Peyer's patch (tissue), 4 donors: Measurements from ENCODE around the gene B3GNT4. TPM values are rescaled to one million over a fixed set of nuclear protein-coding genes. Genes with fewer than 3 reads are reported as not detected.
"Not testable (repeated sequence)": the region's sequence is repeated elsewhere in the genome, so short reads cannot be mapped to it uniquely, and the experiment has no call there.

Experiments
- DNase-seq, 3 donors: peaks; one replicate each; pipeline ENCODE4 v3.0.0-alpha.2; 2017 to 2019
- H3K27ac ChIP-seq, 4 donors: fragments of 200-600 bp; sonication (generic); one replicate each; pipeline ENCODE4 v1.5.1; 2016 to 2019
- H3K27me3 ChIP-seq, 2 donors: fragments of 200-600 bp; sonication (generic); one replicate each; pipeline ENCODE4 v1.5.1; 2019
- H3K36me3 ChIP-seq, 3 donors: fragments of 200-600 bp; sonication (generic); one replicate each; pipeline ENCODE4 v1.5.1; 2016 to 2019
- H3K4me1 ChIP-seq, 4 donors: fragments of 200-600 bp; sonication (generic); one replicate each; pipeline ENCODE4 v1.5.1; 2016 to 2019
- H3K4me3 ChIP-seq, 4 donors: fragments of 200-600 bp; sonication (generic); 1 replicate in 3 of 4; 2 replicates in 1 of 4; pipeline ENCODE4 v1.5.1; 2016 to 2019; ENCODE audit warnings: mild to moderate bottlenecking in 1 of 4
- H3K9me3 ChIP-seq, 4 donors: fragments of 200-600 bp; sonication (generic); one replicate each; pipeline ENCODE4 v1.5.1; 2016 to 2019; ENCODE audit warnings: mild to moderate bottlenecking in 1 of 4
- CTCF ChIP-seq, 6 experiments: fragments of 450-650 bp in 4 of 6; fragments of 200-600 bp in 2 of 6; sonication (generic) in 1 of 6; IDR thresholded peaks; one replicate each; pipeline ENCODE4 v1.5.1; 2017 to 2019; ENCODE audit warnings: antibody characterized with exemption in 6 of 6, mild to moderate bottlenecking in 3 of 6, moderate library complexity in 1 of 6
- POLR2A ChIP-seq, 2 donors: fragments of 450-650 bp; IDR thresholded peaks; one replicate each; pipeline ENCODE4 v1.5.1; 2017; ENCODE audit warnings: antibody characterized with exemption in 2 of 2, mild to moderate bottlenecking in 2 of 2, moderate library complexity in 2 of 2
- total RNA-seq, 4 donors: library from RNA; depleted of rRNA; stranded (reverse); fragments of >200 nt; gene quantifications; one replicate each; pipeline ENCODE4 v1.1.0, GENCODE V29; 2016

Gene B3GNT4
- total RNA-seq, 4 donors from 2014 or later: 0.70 TPM; not detected in 3

DNA sequence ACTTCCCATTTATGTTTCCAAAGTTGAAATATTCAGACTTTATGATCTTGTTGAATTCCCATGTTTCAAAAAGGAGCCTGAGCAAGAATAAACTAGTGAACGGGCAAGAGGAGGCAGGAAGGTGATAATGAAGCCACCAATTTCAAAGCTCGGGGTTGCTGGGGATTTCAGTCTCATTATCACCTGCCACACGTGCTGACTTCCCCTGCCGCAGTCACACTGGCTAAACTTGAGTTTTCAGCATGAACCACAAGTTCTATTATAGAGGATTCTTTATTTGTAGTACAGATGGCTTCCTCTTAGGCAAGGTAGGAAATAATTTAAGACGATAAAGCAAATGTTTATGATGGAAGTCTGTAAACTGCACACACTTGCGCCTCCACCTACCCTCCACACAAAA, 40.5 kb downstream of the B3GNT4 start:
- TF ChIP-seq POLR2A (IDR thresholded peaks at IDR 0.05) (no peak), CTCF (IDR thresholded peaks at IDR 0.05) (no peak)
- Histone ChIP-seq H3K36me3 (peaks cover 0 to 65% (median 0%) of the 10 kb centered on the region in 3 donors), H3K9me3 (no peaks in the 10 kb centered on the region), H3K4me3 (no peak overlapping the region), H3K4me1 (no peaks in the 10 kb centered on the region), H3K27ac (peak overlapping the region in 3 of 4 donors; percentile 19 to 58 (median 19)), H3K27me3 (no peaks in the 10 kb centered on the region)
- DNase-seq: no peak

GRCh38 chr12:122244565-122245371, 41.3 kb downstream of the B3GNT4 start:
- DNase-seq: no peak
- no peaks in the 10 kb centered on the region for H3K4me1 ChIP-seq
- H3K27me3 ChIP-seq: no peaks in the 10 kb centered on the region
- no peak for TF ChIP-seq POLR2A (IDR thresholded peaks at IDR 0.05)
- TF ChIP-seq CTCF (IDR thresholded peaks at IDR 0.05): no peak
- H3K27ac ChIP-seq: peak overlapping the region in 3 of 4 donors; percentile 23 to 58 (median 44)
- peaks cover 0 to 67% (median 0%) of the 10 kb centered on the region in 3 donors for H3K36me3 ChIP-seq
- H3K9me3 ChIP-seq: no peaks in the 10 kb centered on the region
- H3K4me3 ChIP-seq: peak overlapping the region; percentile 6 to 24 (median 14)

DNA sequence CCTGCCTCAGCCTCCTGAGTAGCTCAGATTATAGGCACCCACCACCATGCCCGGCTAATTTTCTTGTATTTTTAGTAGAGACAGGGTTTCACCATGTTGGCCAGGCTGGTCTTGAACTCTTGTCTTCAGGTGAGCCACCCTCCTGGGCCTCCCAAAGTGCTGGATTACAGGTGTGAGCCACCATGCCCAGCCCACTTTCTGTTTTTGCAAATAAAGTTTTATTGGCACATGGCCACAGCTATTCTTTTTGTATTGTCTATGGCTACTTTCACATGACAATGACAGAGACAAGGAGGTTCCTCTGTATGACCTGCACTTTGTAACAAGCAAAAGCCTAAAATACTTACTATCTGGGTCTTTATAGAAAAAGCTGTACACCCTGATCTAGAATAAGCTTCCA, 42.0 kb downstream of the B3GNT4 start:
- H3K9me3 ChIP-seq: no peaks in the 10 kb centered on the region
- TF ChIP-seq POLR2A (IDR thresholded peaks at IDR 0.05): no peak
- no peak for TF ChIP-seq CTCF (IDR thresholded peaks at IDR 0.05)
- H3K27me3 ChIP-seq: no peaks in the 10 kb centered on the region
- no peak for DNase-seq
- H3K4me3 ChIP-seq: no peak overlapping the region
- peaks cover 0 to 67% (median 0%) of the 10 kb centered on the region in 3 donors for H3K36me3 ChIP-seq
- peak overlapping the region in 3 of 4 donors; percentile 23 to 58 (median 44) for H3K27ac ChIP-seq
- no peaks in the 10 kb centered on the region for H3K4me1 ChIP-seq

- DNase-seq: no peak
- H3K27me3 ChIP-seq: no peaks in the 10 kb centered on the region
- H3K27ac ChIP-seq: no peak overlapping the region
- no peak overlapping the region for H3K4me3 ChIP-seq
- H3K9me3 ChIP-seq: no peaks in the 10 kb centered on the region
- no peaks in the 10 kb centered on the region for H3K4me1 ChIP-seq
- H3K36me3 ChIP-seq: peaks cover 0 to 50% (median 0%) of the 10 kb centered on the region in 3 donors
- TF ChIP-seq CTCF (IDR thresholded peaks at IDR 0.05): no peak
- no peak for TF ChIP-seq POLR2A (IDR thresholded peaks at IDR 0.05)
These were observed 46.5 kb downstream of the B3GNT4 start for GRCh38 chr12:122250047-122250446.

DNA sequence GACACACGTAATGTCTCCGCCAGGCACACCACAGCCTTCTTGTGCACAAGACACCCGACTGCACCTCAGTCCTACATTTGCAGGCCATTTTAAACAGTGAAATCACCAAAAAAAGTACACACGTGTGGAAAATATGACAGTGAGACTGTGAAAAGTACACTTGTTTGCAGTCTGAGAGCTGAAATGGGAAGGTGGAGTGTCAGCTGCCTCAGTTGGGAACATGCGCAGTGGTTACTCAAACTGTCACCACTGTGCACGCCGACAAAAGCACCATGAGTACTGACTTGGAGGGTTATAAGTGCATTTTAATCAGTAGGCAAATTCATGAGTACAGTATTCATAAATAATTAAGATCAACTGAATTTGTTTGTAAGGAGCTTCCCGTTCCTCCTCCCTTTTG, 47.0 kb downstream of the B3GNT4 start:
- TF ChIP-seq CTCF (IDR thresholded peaks at IDR 0.05) (no peak), POLR2A (IDR thresholded peaks at IDR 0.05) (no peak)
- no peaks in the 10 kb centered on the region for H3K9me3 ChIP-seq
- H3K27ac ChIP-seq: no peak overlapping the region
- peaks cover 0 to 50% (median 0%) of the 10 kb centered on the region in 3 donors for H3K36me3 ChIP-seq
- no peaks in the 10 kb centered on the region for H3K27me3 ChIP-seq
- H3K4me1 ChIP-seq: no peaks in the 10 kb centered on the region
- H3K4me3 ChIP-seq: no peak overlapping the region
- no peak for DNase-seq

- not testable (repeated sequence) for H3K4me3 ChIP-seq, H3K27ac ChIP-seq, H3K4me1 ChIP-seq, DNase-seq, H3K9me3 ChIP-seq, H3K27me3 ChIP-seq
- H3K36me3 ChIP-seq: peaks cover 0 to 78% (median 0%) of the 10 kb centered on the region in 3 donors
These were observed 55.0 kb downstream of the B3GNT4 start for GRCh38 chr12:122258462-122258861.
